IgD-negative memory B cell (primary cell): Measurements from ENCODE around the gene SDHB. TPM values are rescaled to one million over a fixed set of nuclear protein-coding genes. Genes with fewer than 3 reads are reported as not detected.

Experiments used
- H3K27ac Mint-ChIP-seq, 3 donors: one replicate each; pipeline ENCODE4 v1.8.0; 2020 to 2022; ENCODE audit warnings: mild to moderate bottlenecking in 3 of 3, mixed read lengths in 3 of 3, moderate library complexity in 1 of 3
- H3K27me3 Mint-ChIP-seq: one replicate; pipeline ENCODE4 v1.8.0; 2021; ENCODE audit warnings: mixed read lengths
- H3K36me3 Mint-ChIP-seq: one replicate; pipeline ENCODE4 v1.8.0; 2020; ENCODE audit warnings: mild to moderate bottlenecking, mixed read lengths
- H3K4me1 Mint-ChIP-seq, 3 donors: one replicate each; pipeline ENCODE4 v1.8.0; 2020 to 2022; ENCODE audit warnings: mixed read lengths in 3 of 3, mild to moderate bottlenecking in 1 of 3
- H3K4me3 Mint-ChIP-seq, 4 donors: one replicate each; pipeline ENCODE4 v1.8.0; 2020 to 2022; ENCODE audit warnings: mild to moderate bottlenecking in 4 of 4, mixed read lengths in 4 of 4, moderate library complexity in 3 of 4
- H3K9me3 Mint-ChIP-seq, 3 donors: one replicate each; pipeline ENCODE4 v1.8.0; 2020 to 2021; ENCODE audit warnings: mixed read lengths in 3 of 3, mild to moderate bottlenecking in 1 of 3
- polyA plus RNA-seq: library from polyadenylated mRNA; unstranded; fragments of 300-500 nt; fragmentation: Illumina TruSeq; gene quantifications from one replicate; pipeline ENCODE4 v1.2.3, GENCODE V29; 2021

The SDHB gene
- polyA plus RNA-seq, 1 donor from 2014 or later, result 137 TPM

- Mint-ChIP-seq H3K27ac (no peak overlapping the region), H3K9me3 (no peaks in the 10 kb centered on the region), H3K27me3 (peaks cover 4% of the 10 kb centered on the region), H3K36me3 (peaks cover 2% of the 10 kb centered on the region), H3K4me1 (peaks cover 0 to 2% (median 0%) of the 10 kb centered on the region in 3 donors), H3K4me3 (no peak overlapping the region)
Measured at GRCh38 chr1:17084787-17085186, 31.0 kb upstream of the SDHB start.

- Mint-ChIP-seq H3K4me3 (no peak overlapping the region), H3K27ac (no peak overlapping the region), H3K27me3 (peaks cover 4% of the 10 kb centered on the region), H3K9me3 (no peaks in the 10 kb centered on the region), H3K4me1 (peaks cover 0 to 1% (median 0%) of the 10 kb centered on the region in 3 donors), H3K36me3 (peaks cover 2% of the 10 kb centered on the region)
Measured at GRCh38 chr1:17082761-17083160, 28.9 kb upstream of the SDHB start.

GRCh38 chr1:17081439-17081838, 27.6 kb upstream of the SDHB start:
- Mint-ChIP-seq H3K9me3 (no peaks in the 10 kb centered on the region), H3K4me3 (no peak overlapping the region), H3K36me3 (peaks cover 5% of the 10 kb centered on the region)

GRCh38 chr1:17080880-17081279, 27.0 kb upstream of the SDHB start:
- Mint-ChIP-seq H3K27ac (no peak overlapping the region), H3K9me3 (no peaks in the 10 kb centered on the region), H3K36me3 (peaks cover 5% of the 10 kb centered on the region), H3K4me1 (peaks cover 0 to 1% (median 0%) of the 10 kb centered on the region in 3 donors), H3K4me3 (no peak overlapping the region), H3K27me3 (peaks cover 4% of the 10 kb centered on the region)

More at GRCh38 chr1:17081439-17081838, 27.6 kb upstream of the SDHB start:
- Mint-ChIP-seq H3K27me3 (peaks cover 4% of the 10 kb centered on the region), H3K4me1 (peaks cover 0 to 1% (median 0%) of the 10 kb centered on the region in 3 donors), H3K27ac (no peak overlapping the region)

GRCh38 chr1:17080085-17080759, 26.4 kb upstream of the SDHB start:
- H3K4me3 Mint-ChIP-seq, result no peak overlapping the region
- peaks cover 5% of the 10 kb centered on the region for H3K36me3 Mint-ChIP-seq
- H3K4me1 Mint-ChIP-seq, result peaks cover 0 to 1% (median 0%) of the 10 kb centered on the region in 3 donors
- no peak overlapping the region for H3K27ac Mint-ChIP-seq
- peaks cover 9% of the 10 kb centered on the region for H3K27me3 Mint-ChIP-seq
- H3K9me3 Mint-ChIP-seq, result peaks cover 0 to 3% (median 3%) of the 10 kb centered on the region in 3 donors

GRCh38 chr1:17078991-17079868, 25.4 kb upstream of the SDHB start:
- Mint-ChIP-seq H3K9me3 (peaks cover 0 to 3% (median 3%) of the 10 kb centered on the region in 3 donors), H3K27me3 (peaks cover 5% of the 10 kb centered on the region), H3K27ac (no peak overlapping the region), H3K4me1 (peaks cover 0 to 1% (median 0%) of the 10 kb centered on the region in 3 donors), H3K36me3 (peaks cover 5% of the 10 kb centered on the region), H3K4me3 (peak overlapping the region in 1 of 4 donors; percentile 27)

- H3K36me3 Mint-ChIP-seq, result peaks cover 5% of the 10 kb centered on the region
- peak overlapping the region in 1 of 4 donors; percentile 45 for H3K4me3 Mint-ChIP-seq
- H3K4me1 Mint-ChIP-seq, result peaks cover 0 to 1% (median 0%) of the 10 kb centered on the region in 3 donors
- H3K9me3 Mint-ChIP-seq, result peaks cover 0 to 3% (median 3%) of the 10 kb centered on the region in 3 donors
- H3K27ac Mint-ChIP-seq, result no peak overlapping the region
- H3K27me3 Mint-ChIP-seq, result peaks cover 5% of the 10 kb centered on the region
Measured at GRCh38 chr1:17075470-17076255, 21.8 kb upstream of the SDHB start.

GRCh38 chr1:17071794-17072193, 18.0 kb upstream of the SDHB start:
- peaks cover 5% of the 10 kb centered on the region for H3K27me3 Mint-ChIP-seq
- H3K27ac Mint-ChIP-seq, result no peak overlapping the region
- H3K4me3 Mint-ChIP-seq, result no peak overlapping the region
- no peaks in the 10 kb centered on the region for H3K36me3 Mint-ChIP-seq
- H3K9me3 Mint-ChIP-seq, result peaks cover 0 to 3% (median 3%) of the 10 kb centered on the region in 3 donors
- H3K4me1 Mint-ChIP-seq, result no peaks in the 10 kb centered on the region

GRCh38 chr1:17070163-17070525, 16.3 kb upstream of the SDHB start:
- H3K4me1 Mint-ChIP-seq, result no peaks in the 10 kb centered on the region
- no peak overlapping the region for H3K4me3 Mint-ChIP-seq

GRCh38 chr1:17069452-17070162, 15.8 kb upstream of the SDHB start:
- Mint-ChIP-seq H3K27ac (no peak overlapping the region), H3K36me3 (no peaks in the 10 kb centered on the region), H3K9me3 (no peaks in the 10 kb centered on the region), H3K4me3 (no peak overlapping the region), H3K27me3 (no peaks in the 10 kb centered on the region), H3K4me1 (no peaks in the 10 kb centered on the region)

More at GRCh38 chr1:17070163-17070525, 16.3 kb upstream of the SDHB start:
- H3K27ac Mint-ChIP-seq, result no peak overlapping the region
- no peaks in the 10 kb centered on the region for H3K27me3 Mint-ChIP-seq
- no peaks in the 10 kb centered on the region for H3K36me3 Mint-ChIP-seq
- H3K9me3 Mint-ChIP-seq, result no peaks in the 10 kb centered on the region

- no peak overlapping the region for H3K4me3 Mint-ChIP-seq
- H3K36me3 Mint-ChIP-seq, result no peaks in the 10 kb centered on the region
- H3K4me1 Mint-ChIP-seq, result no peaks in the 10 kb centered on the region
- H3K27me3 Mint-ChIP-seq, result no peaks in the 10 kb centered on the region
- H3K9me3 Mint-ChIP-seq, result no peaks in the 10 kb centered on the region
- H3K27ac Mint-ChIP-seq, result no peak overlapping the region
Measured at GRCh38 chr1:17068789-17069188, 15.0 kb upstream of the SDHB start.

GRCh38 chr1:17067465-17068240, 13.8 kb upstream of the SDHB start:
- H3K9me3 Mint-ChIP-seq, result no peaks in the 10 kb centered on the region
- H3K36me3 Mint-ChIP-seq, result no peaks in the 10 kb centered on the region
- no peak overlapping the region for H3K4me3 Mint-ChIP-seq
- H3K4me1 Mint-ChIP-seq, result peaks cover 0 to 2% (median 0%) of the 10 kb centered on the region in 3 donors
- peaks cover 2% of the 10 kb centered on the region for H3K27me3 Mint-ChIP-seq
- no peak overlapping the region for H3K27ac Mint-ChIP-seq

GRCh38 chr1:17067069-17067426, 13.2 kb upstream of the SDHB start:
- peaks cover 2% of the 10 kb centered on the region for H3K27me3 Mint-ChIP-seq
- H3K36me3 Mint-ChIP-seq, result no peaks in the 10 kb centered on the region
- H3K9me3 Mint-ChIP-seq, result no peaks in the 10 kb centered on the region
- no peak overlapping the region for H3K4me3 Mint-ChIP-seq
- no peak overlapping the region for H3K27ac Mint-ChIP-seq
- H3K4me1 Mint-ChIP-seq, result peaks cover 0 to 2% (median 0%) of the 10 kb centered on the region in 3 donors
